Suprapubic skin (tissue), 4 donors: Measurements from ENCODE around the gene SARM1. TPM values are rescaled to one million over a fixed set of nuclear protein-coding genes. Genes with fewer than 3 reads are reported as not detected.

Source experiments
- DNase-seq, 2 donors: peaks; one replicate each; pipeline ENCODE4 v3.0.0-alpha.2; 2019; ENCODE audit warnings: low spot score in 2 of 2
- H3K27ac ChIP-seq: fragments of 200-600 bp; sonication (generic); one replicate; pipeline ENCODE4 v1.5.1; 2019
- H3K27me3 ChIP-seq: fragments of 200-600 bp; sonication (generic); one replicate; pipeline ENCODE4 v1.5.1; 2019
- H3K36me3 ChIP-seq: fragments of 200-600 bp; sonication (generic); one replicate; pipeline ENCODE4 v1.5.1; 2019
- H3K4me1 ChIP-seq: fragments of 200-600 bp; sonication (generic); one replicate; pipeline ENCODE4 v1.5.1; 2019
- H3K4me3 ChIP-seq: fragments of 200-600 bp; sonication (generic); one replicate; pipeline ENCODE4 v1.5.1; 2019; ENCODE audit warnings: mild to moderate bottlenecking
- H3K9me3 ChIP-seq: fragments of 200-600 bp; sonication (generic); one replicate; pipeline ENCODE4 v1.5.1; 2019
- EP300 ChIP-seq: sonication (generic); formaldehyde crosslinking; IDR thresholded peaks from one replicate; pipeline ENCODE4 v1.6.1; 2017; ENCODE audit warnings: antibody characterized with exemption
- POLR2A ChIP-seq, 2 donors: fragments of 450-650 bp; IDR thresholded peaks; one replicate each; pipeline ENCODE4 v1.6.1; 2017; ENCODE audit warnings: antibody characterized with exemption in 2 of 2, mild to moderate bottlenecking in 2 of 2, moderate library complexity in 2 of 2
- POLR2AphosphoS5 ChIP-seq, 3 donors: sonication (generic); formaldehyde crosslinking; IDR thresholded peaks; one replicate each; pipeline ENCODE4 v1.6.1; 2017; ENCODE audit warnings: antibody characterized with exemption in 3 of 3
- WGBS: methylation state at CpG from one replicate; pipeline ENCODE4 v1.1.5; 2018; 5-methylcytosine and 5-hydroxymethylcytosine counted together
- total RNA-seq, 4 donors: library from RNA; depleted of rRNA; stranded (reverse); fragments of >200 nt; gene quantifications; one replicate each; pipeline ENCODE4 v1.1.0, GENCODE V29; 2016
- TF ChIP-seq, protein P1 (sequence below), 2 donors: fragments of 200-600 bp in 1 of 2; fragments of 450-650 bp in 1 of 2; sonication (generic) in 1 of 2; IDR thresholded peaks; one replicate each; pipeline ENCODE4 v1.5.1; 2016 to 2019; ENCODE audit warnings: antibody characterized with exemption in 2 of 2, mild to moderate bottlenecking in 1 of 2, moderate library complexity in 1 of 2

The SARM1 gene
- total RNA-seq, 4 donors from 2014 or later: 4.0 to 17.7 (median 11.6) TPM

- no peak for TF ChIP-seq POLR2AphosphoS5 (IDR thresholded peaks at IDR 0.05)
- TF ChIP-seq, protein P1, sequence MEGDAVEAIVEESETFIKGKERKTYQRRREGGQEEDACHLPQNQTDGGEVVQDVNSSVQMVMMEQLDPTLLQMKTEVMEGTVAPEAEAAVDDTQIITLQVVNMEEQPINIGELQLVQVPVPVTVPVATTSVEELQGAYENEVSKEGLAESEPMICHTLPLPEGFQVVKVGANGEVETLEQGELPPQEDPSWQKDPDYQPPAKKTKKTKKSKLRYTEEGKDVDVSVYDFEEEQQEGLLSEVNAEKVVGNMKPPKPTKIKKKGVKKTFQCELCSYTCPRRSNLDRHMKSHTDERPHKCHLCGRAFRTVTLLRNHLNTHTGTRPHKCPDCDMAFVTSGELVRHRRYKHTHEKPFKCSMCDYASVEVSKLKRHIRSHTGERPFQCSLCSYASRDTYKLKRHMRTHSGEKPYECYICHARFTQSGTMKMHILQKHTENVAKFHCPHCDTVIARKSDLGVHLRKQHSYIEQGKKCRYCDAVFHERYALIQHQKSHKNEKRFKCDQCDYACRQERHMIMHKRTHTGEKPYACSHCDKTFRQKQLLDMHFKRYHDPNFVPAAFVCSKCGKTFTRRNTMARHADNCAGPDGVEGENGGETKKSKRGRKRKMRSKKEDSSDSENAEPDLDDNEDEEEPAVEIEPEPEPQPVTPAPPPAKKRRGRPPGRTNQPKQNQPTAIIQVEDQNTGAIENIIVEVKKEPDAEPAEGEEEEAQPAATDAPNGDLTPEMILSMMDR (IDR thresholded peaks at IDR 0.05): no peak
- no peak overlapping the region for H3K27ac ChIP-seq
- peaks cover 22% of the 10 kb centered on the region for H3K4me1 ChIP-seq
- 86% methylated on average over 2 of the region's 2 CpGs for WGBS
- DNase-seq: no peak
- no peaks in the 10 kb centered on the region for H3K27me3 ChIP-seq
- H3K4me3 ChIP-seq: no peak overlapping the region
- peaks cover 20% of the 10 kb centered on the region for H3K36me3 ChIP-seq
- H3K9me3 ChIP-seq: no peaks in the 10 kb centered on the region
Measured at GRCh38 chr17:28404007-28404406, 32.5 kb downstream of the SARM1 start.

DNA sequence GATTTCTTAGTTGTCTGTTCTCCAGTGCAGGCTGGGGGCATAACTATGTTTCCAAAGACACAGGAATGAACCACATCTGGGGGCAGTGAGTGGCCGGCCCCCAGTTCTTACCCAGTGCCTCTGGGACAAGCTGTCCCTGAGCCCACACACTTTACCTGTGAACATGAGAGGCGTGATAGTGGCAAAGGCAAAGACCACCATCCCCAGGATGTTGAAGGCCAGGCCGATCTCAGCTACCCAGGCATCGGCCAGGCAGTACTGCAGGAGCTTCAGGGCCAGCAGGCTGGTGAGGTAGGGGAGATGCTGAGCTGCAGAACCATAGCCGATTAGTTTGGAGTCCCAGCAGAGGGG is 32.9 kb downstream of the SARM1 start:
- H3K4me1 ChIP-seq: peaks cover 22% of the 10 kb centered on the region
- no peak for DNase-seq
- 97% methylated on average over 3 of the region's 5 CpGs for WGBS
- peaks cover 16% of the 10 kb centered on the region for H3K36me3 ChIP-seq
- no peak overlapping the region for H3K27ac ChIP-seq
- no peaks in the 10 kb centered on the region for H3K9me3 ChIP-seq
- no peaks in the 10 kb centered on the region for H3K27me3 ChIP-seq
- TF ChIP-seq, protein P1 (IDR thresholded peaks at IDR 0.05): no peak
- no peak for TF ChIP-seq EP300
- TF ChIP-seq POLR2A (IDR thresholded peaks at IDR 0.05): no peak
- TF ChIP-seq POLR2AphosphoS5 (IDR thresholded peaks at IDR 0.05): no peak
- no peak overlapping the region for H3K4me3 ChIP-seq

- H3K9me3 ChIP-seq: no peaks in the 10 kb centered on the region
- TF ChIP-seq, protein P1 (IDR thresholded peaks at IDR 0.05): no peak
- TF ChIP-seq POLR2AphosphoS5 (IDR thresholded peaks at IDR 0.05) (no peak), POLR2A (IDR thresholded peaks at IDR 0.05) (no peak), EP300 (no peak)
- no peak for DNase-seq
- H3K27me3 ChIP-seq: no peaks in the 10 kb centered on the region
- peaks cover 11% of the 10 kb centered on the region for H3K36me3 ChIP-seq
- peaks cover 22% of the 10 kb centered on the region for H3K4me1 ChIP-seq
- H3K27ac ChIP-seq: no peak overlapping the region
- WGBS: 64% methylated on average over 14 of the region's 33 CpGs
- peak overlapping the region; percentile 74 for H3K4me3 ChIP-seq
Measured at GRCh38 chr17:28404812-28405570, 33.5 kb downstream of the SARM1 start.

DNA sequence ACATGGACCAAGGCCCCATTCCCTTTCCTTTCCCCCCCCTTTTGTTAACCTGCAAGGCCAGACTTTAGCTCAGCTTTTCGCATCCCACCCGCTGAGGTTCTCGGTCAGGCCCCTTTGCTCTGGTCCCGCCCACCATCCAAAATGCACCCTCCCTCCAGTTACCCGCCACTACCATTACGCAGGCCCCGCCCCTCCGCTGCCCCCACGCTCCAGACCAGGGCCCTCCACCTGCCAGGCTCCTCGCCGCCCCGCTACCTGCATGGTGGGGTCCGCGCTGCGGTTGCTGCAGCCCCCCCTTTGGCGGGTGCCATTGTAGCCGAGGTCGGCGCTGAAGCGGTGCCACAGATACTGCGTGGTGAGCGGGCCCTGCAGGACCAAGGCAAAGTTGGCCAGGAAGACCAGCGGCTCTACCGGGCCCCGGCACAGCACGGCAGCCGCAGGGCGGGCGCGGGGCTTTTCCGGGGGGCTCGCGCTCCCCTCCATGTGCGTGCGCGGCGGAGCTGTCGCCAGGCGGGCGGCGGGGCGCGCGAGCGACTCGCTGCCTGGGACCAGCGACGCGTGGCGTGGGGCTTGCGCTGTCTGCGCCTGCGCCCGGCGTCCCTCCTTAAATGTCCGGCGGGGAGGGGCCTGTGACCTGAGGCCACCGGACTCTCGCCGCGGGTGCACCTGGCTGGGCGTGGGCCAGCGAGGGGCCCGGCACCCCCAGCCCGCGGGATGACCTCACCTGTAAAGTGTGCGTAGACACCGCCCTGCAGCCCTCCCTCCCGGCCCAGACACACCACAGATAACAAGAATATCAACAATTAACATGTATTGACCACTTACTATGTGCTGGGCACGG is 34.4 kb downstream of the SARM1 start, which contains the start of gene SLC46A1:
Gene SLC46A1, minus strand, starts transcription at position 581 of the 841 bp plus-strand sequence. Its CDS starts 98 bp downstream, at position 483.
- no peaks in the 10 kb centered on the region for H3K9me3 ChIP-seq
- H3K27ac ChIP-seq: no peak within 1 kb of the TSS
- peak within 1 kb of the TSS; percentile 74 for H3K4me3 ChIP-seq
- H3K4me1 ChIP-seq: peaks cover 22% of the 10 kb centered on the region
- no peak for TF ChIP-seq POLR2A (IDR thresholded peaks at IDR 0.05)
- no peak for TF ChIP-seq EP300
- TF ChIP-seq, protein P1 (IDR thresholded peaks at IDR 0.05): no peak
- TF ChIP-seq POLR2AphosphoS5 (IDR thresholded peaks at IDR 0.05): no peak
- DNase-seq: peak in 1 of 2 donors; percentile 77
- no peaks in the 10 kb centered on the region for H3K27me3 ChIP-seq
- under 1% methylated on average over 16 of the region's 70 CpGs for WGBS
- H3K36me3 ChIP-seq: peaks cover 8% of the 10 kb centered on the region

DNA sequence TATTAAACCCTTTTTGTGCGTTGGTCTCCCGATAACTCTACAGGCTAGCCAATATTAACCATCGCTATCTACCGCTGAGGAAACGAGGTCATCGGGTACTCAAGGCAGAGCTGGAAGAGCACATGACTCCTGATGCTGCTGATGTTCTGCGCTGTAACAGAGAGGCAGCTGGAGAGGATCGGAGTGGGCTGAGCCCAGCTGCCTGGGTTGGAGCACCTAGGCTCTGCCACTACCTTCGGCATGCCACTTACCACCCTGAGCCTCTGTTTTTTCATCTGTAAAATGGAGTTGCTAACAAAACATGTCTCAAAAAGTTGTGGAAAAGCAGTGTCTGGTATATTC is 35.0 kb downstream of the SARM1 start:
- Histone ChIP-seq H3K27me3 (peaks cover under 1% of the 10 kb centered on the region), H3K27ac (no peak overlapping the region), H3K9me3 (no peaks in the 10 kb centered on the region), H3K36me3 (peaks cover 8% of the 10 kb centered on the region), H3K4me3 (peak overlapping the region; percentile 74), H3K4me1 (peaks cover 22% of the 10 kb centered on the region)
- WGBS: 24% methylated on average over 7 of the region's 9 CpGs
- DNase-seq: no peak
- TF ChIP-seq POLR2AphosphoS5 (IDR thresholded peaks at IDR 0.05): no peak
- TF ChIP-seq, protein P1 (IDR thresholded peaks at IDR 0.05): no peak
- no peak for TF ChIP-seq EP300
- no peak for TF ChIP-seq POLR2A (IDR thresholded peaks at IDR 0.05)
